LNCAP (cell line): ENCODE data around the gene STARD9.

Experiments
- CTCF ChIP-seq: fragments of 450-650 bp; IDR thresholded peaks from 2 replicates; pipeline ENCODE4 v1.5.1; 2017; ENCODE audit warnings: mild to moderate bottlenecking

The STARD9 gene

GRCh38 chr15:42608752-42609488, 33.5 kb downstream of the STARD9 start:
- no peak for TF ChIP-seq CTCF

- no peak for TF ChIP-seq CTCF
Observed at GRCh38 chr15:42611532-42611931, 36.1 kb downstream of the STARD9 start.

GRCh38 chr15:42612367-42612912, 37.0 kb downstream of the STARD9 start:
- TF ChIP-seq CTCF: no peak

GRCh38 chr15:42616107-42616506, 40.7 kb downstream of the STARD9 start:
- no peak for TF ChIP-seq CTCF

GRCh38 chr15:42619656-42620371, 44.4 kb downstream of the STARD9 start:
- TF ChIP-seq CTCF: no peak

GRCh38 chr15:42621386-42621785, 46.0 kb downstream of the STARD9 start:
- no peak for TF ChIP-seq CTCF

GRCh38 chr15:42621996-42622925, 46.9 kb downstream of the STARD9 start:
- no peak for TF ChIP-seq CTCF
